RPMI7951 (cell line): Measurements from ENCODE around the gene HOXD9. TPM values are rescaled to one million over a fixed set of nuclear protein-coding genes. Genes with fewer than 3 reads are reported as not detected.

Experiments
- DNase-seq: peaks from one replicate; pipeline ENCODE4 v3.0.0-alpha.2; 2012; ENCODE audit warnings: low read depth
- total RNA-seq: library from RNA; depleted of rRNA; stranded (reverse); fragments of >200 nt; shearing (Covaris generic); gene quantifications from 2 replicates; pipeline ENCODE4 v1.2.3, GENCODE V29; 2014; rRNA removed

Gene HOXD9
- total RNA-seq: 1.4 TPM in 2 replicates

GRCh38 chr2:176122683-176123410 lies at the start of gene HOXD9:
Gene HOXD9, plus strand, starts transcription at chr2:176122719. Its CDS starts 50 bp downstream, at chr2:176122769.
- DNase-seq: peak; percentile 84

GRCh38 chr2:176072951-176073904 lies 49.3 kb upstream of the HOXD9 start:
- DNase-seq: no peak

GRCh38 chr2:176074919-176075425 lies 47.5 kb upstream of the HOXD9 start:
- no peak for DNase-seq

- DNase-seq: peak; percentile 60
Observed at GRCh38 chr2:176075481-176075880, 47.0 kb upstream of the HOXD9 start.

GRCh38 chr2:176076063-176076462 lies 46.5 kb upstream of the HOXD9 start:
- DNase-seq: no peak

- DNase-seq: no peak
Observed at GRCh38 chr2:176076796-176077195, 45.7 kb upstream of the HOXD9 start.

GRCh38 chr2:176078541-176079284 lies 43.8 kb upstream of the HOXD9 start:
- no peak for DNase-seq

- DNase-seq: peak; percentile 6
Observed at GRCh38 chr2:176079285-176079830, 43.2 kb upstream of the HOXD9 start.

GRCh38 chr2:176079831-176080539 lies 42.5 kb upstream of the HOXD9 start:
- DNase-seq: peak; percentile 62

GRCh38 chr2:176080540-176081375 lies 41.8 kb upstream of the HOXD9 start:
- DNase-seq: peak; percentile 49

- no peak for DNase-seq
Observed at GRCh38 chr2:176081376-176081836, 41.1 kb upstream of the HOXD9 start.

GRCh38 chr2:176081837-176082524 lies 40.5 kb upstream of the HOXD9 start:
- no peak for DNase-seq

GRCh38 chr2:176082525-176082823 lies 40.0 kb upstream of the HOXD9 start:
- DNase-seq: no peak

- DNase-seq: no peak
Observed at GRCh38 chr2:176082824-176083751, 39.4 kb upstream of the HOXD9 start.

GRCh38 chr2:176083796-176084261 lies 38.7 kb upstream of the HOXD9 start, which contains the start of gene EVX2:
Gene EVX2, minus strand, starts transcription at chr2:176083962. Its CDS starts 186 bp downstream, at chr2:176083776.
- no peak for DNase-seq

- DNase-seq: no peak
Observed at GRCh38 chr2:176084611-176085119, 37.9 kb upstream of the HOXD9 start.

GRCh38 chr2:176085120-176085788 lies 37.3 kb upstream of the HOXD9 start:
- DNase-seq: no peak
